ENCODE data around the gene DDOST. TPM values are rescaled to one million over a fixed set of nuclear protein-coding genes. Genes with fewer than 3 reads are reported as not detected.
"Not testable (repeated sequence)": the region's sequence is repeated elsewhere in the genome, so short reads cannot be mapped to it uniquely, and the experiment has no call there.

The DDOST gene
- total RNA-seq, 1 donor from 2014 or later, result 273 TPM

GRCh38 chr1:20612221-20612746 lies 48.9 kb downstream of the DDOST start:
- no peak for DNase-seq (ENCODE audit: low spot score, unreplicated experiment)
- Mint-ChIP-seq H3K27me3 (peaks cover 11% of the 10 kb centered on the region), H3K36me3 (ENCODE audit: insufficient read depth) (no peaks in the 10 kb centered on the region), H3K9me3 (ENCODE audit: low read depth) (no peaks in the 10 kb centered on the region), H3K4me1 (ENCODE audit: low read depth) (peaks cover 1% of the 10 kb centered on the region), H3K27ac (no peak overlapping the region), H3K4me3 (ENCODE audit: low read depth) (no peak overlapping the region)
- TF ChIP-seq CTCF (IDR thresholded peaks at IDR 0.05; ENCODE audit: unreplicated experiment), result no peak

- TF ChIP-seq CTCF (IDR thresholded peaks at IDR 0.05; ENCODE audit: unreplicated experiment), result no peak
- Mint-ChIP-seq H3K27ac (no peak overlapping the region), H3K9me3 (ENCODE audit: low read depth) (no peaks in the 10 kb centered on the region), H3K4me3 (ENCODE audit: low read depth) (no peak overlapping the region), H3K27me3 (peaks cover 10% of the 10 kb centered on the region), H3K4me1 (ENCODE audit: low read depth) (peaks cover 1% of the 10 kb centered on the region), H3K36me3 (ENCODE audit: insufficient read depth) (no peaks in the 10 kb centered on the region)
- DNase-seq (ENCODE audit: low spot score, unreplicated experiment), result no peak
Observed at GRCh38 chr1:20611652-20612051, 49.5 kb downstream of the DDOST start.

GRCh38 chr1:20610970-20611369 lies 50.2 kb downstream of the DDOST start:
- TF ChIP-seq CTCF (IDR thresholded peaks at IDR 0.05; ENCODE audit: unreplicated experiment), result no peak
- H3K27ac Mint-ChIP-seq, result no peak overlapping the region
- no peak overlapping the region for H3K4me3 Mint-ChIP-seq (ENCODE audit: low read depth)
- DNase-seq (ENCODE audit: low spot score, unreplicated experiment), result no peak
- H3K9me3 Mint-ChIP-seq (ENCODE audit: low read depth), result no peaks in the 10 kb centered on the region
- H3K27me3 Mint-ChIP-seq, result peaks cover 11% of the 10 kb centered on the region
- H3K36me3 Mint-ChIP-seq (ENCODE audit: insufficient read depth), result no peaks in the 10 kb centered on the region
- H3K4me1 Mint-ChIP-seq (ENCODE audit: low read depth), result peaks cover 1% of the 10 kb centered on the region

GRCh38 chr1:20609541-20609940 lies 51.6 kb downstream of the DDOST start:
- H3K9me3 Mint-ChIP-seq (ENCODE audit: low read depth), result no peaks in the 10 kb centered on the region
- no peak for TF ChIP-seq CTCF (IDR thresholded peaks at IDR 0.05; ENCODE audit: unreplicated experiment)
- DNase-seq (ENCODE audit: low spot score, unreplicated experiment), result no peak
- H3K4me3 Mint-ChIP-seq (ENCODE audit: low read depth), result no peak overlapping the region
- peaks cover 1% of the 10 kb centered on the region for H3K4me1 Mint-ChIP-seq (ENCODE audit: low read depth)
- no peaks in the 10 kb centered on the region for H3K36me3 Mint-ChIP-seq (ENCODE audit: insufficient read depth)
- H3K27ac Mint-ChIP-seq, result no peak overlapping the region
- peaks cover 11% of the 10 kb centered on the region for H3K27me3 Mint-ChIP-seq

- not testable (repeated sequence) for H3K4me3 Mint-ChIP-seq (ENCODE audit: low read depth); H3K36me3 Mint-ChIP-seq (ENCODE audit: insufficient read depth); H3K27ac Mint-ChIP-seq
Observed at GRCh38 chr1:20606801-20607570, 54.2 kb downstream of the DDOST start.

GRCh38 chr1:20604678-20605077 lies 56.5 kb downstream of the DDOST start:
- Mint-ChIP-seq H3K36me3 (ENCODE audit: insufficient read depth) (no peaks in the 10 kb centered on the region), H3K4me3 (ENCODE audit: low read depth) (no peak overlapping the region), H3K9me3 (ENCODE audit: low read depth) (no peaks in the 10 kb centered on the region), H3K27me3 (peaks cover 11% of the 10 kb centered on the region), H3K4me1 (ENCODE audit: low read depth) (no peaks in the 10 kb centered on the region), H3K27ac (no peak overlapping the region)
- no peak for DNase-seq (ENCODE audit: low spot score, unreplicated experiment)
- TF ChIP-seq CTCF (IDR thresholded peaks at IDR 0.05; ENCODE audit: unreplicated experiment), result no peak

More at GRCh38 chr1:20606801-20607570, 54.2 kb downstream of the DDOST start:
- not testable (repeated sequence) for H3K4me1 Mint-ChIP-seq (ENCODE audit: low read depth); H3K9me3 Mint-ChIP-seq (ENCODE audit: low read depth); DNase-seq (ENCODE audit: low spot score, unreplicated experiment)
- H3K27me3 Mint-ChIP-seq, result peaks cover 11% of the 10 kb centered on the region
